ENCODE data around the gene CALCOCO2. TPM values are rescaled to one million over a fixed set of nuclear protein-coding genes. Genes with fewer than 3 reads are reported as not detected.
A peak's percentile ranks its signal among the peaks of the same experiment; 100 is the strongest.

CALCOCO2 gene
- total and polyA plus RNA-seq, 2 of the 13 experiments (the other 11 are each of a cell fraction or from before 2014, with no cell fraction given): 72.9 to 111 TPM

DNA sequence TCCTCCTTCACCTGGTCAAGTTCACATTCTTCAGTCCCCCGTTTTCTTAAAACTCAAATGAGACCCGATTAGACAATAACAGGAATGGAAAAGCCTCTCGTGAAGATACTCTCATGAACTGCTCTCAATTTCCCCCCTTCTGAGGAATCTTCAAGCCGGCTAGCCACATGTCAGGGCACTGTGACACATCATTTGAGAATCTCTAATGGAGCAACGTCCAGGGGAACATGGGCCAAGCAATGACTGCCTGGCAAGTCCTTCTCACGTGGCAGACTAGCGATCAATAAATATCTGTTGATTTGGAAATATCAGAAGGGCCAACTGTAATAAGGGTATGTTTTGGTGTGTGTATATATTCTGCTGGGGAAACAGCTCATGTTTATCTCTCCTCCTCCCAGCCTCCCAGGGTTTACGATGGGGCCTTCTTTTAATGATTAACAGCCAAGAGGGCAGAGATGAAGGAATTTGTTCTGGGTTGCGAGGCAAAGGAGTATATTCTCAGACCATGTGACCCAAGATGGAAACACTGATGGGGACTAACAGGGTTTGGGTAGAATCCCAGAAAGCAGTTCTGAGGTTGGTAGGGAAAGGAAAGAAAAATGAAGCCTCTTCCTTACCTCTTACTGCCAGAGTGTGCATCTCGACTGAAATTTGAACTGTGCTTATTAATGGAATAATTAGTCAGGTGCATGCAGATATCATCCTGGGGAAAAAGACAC, 35.2 kb upstream of the CALCOCO2 start (continued):
- TF ChIP-seq HNF4G (IDR thresholded peaks at IDR 0.05; ENCODE audit: borderline replicate concordance, low read depth, low read length) (peak; percentile 42; the same call in 1 of the 2 replicates), HNF4G (CRISPR knock-in tag; IDR thresholded peaks at IDR 0.05; ENCODE audit: borderline replicate concordance, low read depth) (no peak), ZNF790 (CRISPR knock-in tag; IDR thresholded peaks at IDR 0.05; ENCODE audit: borderline replicate concordance) (no peak), KLF16 (CRISPR knock-in tag; IDR thresholded peaks at IDR 0.05) (peak in 1 of 2 experiments; percentile 83; a peak in 2 of 4 replicates), TCF7 (IDR thresholded peaks at IDR 0.05; ENCODE audit: low read depth) (peak; percentile 39; the same call in 1 of the 2 replicates), SAP130 (CRISPR knock-in tag; IDR thresholded peaks at IDR 0.05; ENCODE audit: low read depth) (peak; percentile 72), ZNF766 (CRISPR knock-in tag; IDR thresholded peaks at IDR 0.05; ENCODE audit: borderline replicate concordance) (no peak), THAP11 (CRISPR knock-in tag; IDR thresholded peaks at IDR 0.05) (peak; percentile 84), TGIF2 (CRISPR knock-in tag; IDR thresholded peaks at IDR 0.05) (peak; percentile 17; the same call in 1 of the 2 replicates), ZNF230 (CRISPR knock-in tag; IDR thresholded peaks at IDR 0.05) (0 out of 2 replicates have a peak, but pooled peaks have one; percentile 24), ZNF552 (CRISPR knock-in tag; IDR thresholded peaks at IDR 0.05; ENCODE audit: borderline replicate concordance) (no peak), PRMT3 (CRISPR knock-in tag; IDR thresholded peaks at IDR 0.05; ENCODE audit: borderline replicate concordance, low read depth) (no peak), LCORL (IDR thresholded peaks at IDR 0.05) (no peak; the same call in 1 of the 2 replicates), LCORL (CRISPR knock-in tag; IDR thresholded peaks at IDR 0.05) (peak; percentile 55), ZNF83 (CRISPR knock-in tag; IDR thresholded peaks at IDR 0.05; ENCODE audit: borderline replicate concordance) (no peak), ZNF251 (CRISPR knock-in tag; IDR thresholded peaks at IDR 0.05) (no peak), ZNF674 (CRISPR knock-in tag; IDR thresholded peaks at IDR 0.05; ENCODE audit: low read depth) (no peak), SMAD1 (CRISPR knock-in tag; IDR thresholded peaks at IDR 0.05; ENCODE audit: borderline replicate concordance, low read depth) (no peak), PHF5A (CRISPR knock-in tag; IDR thresholded peaks at IDR 0.05; ENCODE audit: low read depth, unreplicated experiment) (peak; percentile 57), RFXAP (CRISPR knock-in tag; IDR thresholded peaks at IDR 0.05; ENCODE audit: borderline replicate concordance) (no peak; the same call in 1 of the 2 replicates), NR3C1 (CRISPR knock-in tag; IDR thresholded peaks at IDR 0.05) (no peak), CENPX (CRISPR knock-in tag; IDR thresholded peaks at IDR 0.05) (no peak), MEIS1 (CRISPR knock-in tag; IDR thresholded peaks at IDR 0.05; ENCODE audit: borderline replicate concordance) (peak; percentile 51), IRF2 (CRISPR knock-in tag; IDR thresholded peaks at IDR 0.05) (peak; percentile 49; the same call in 1 of the 2 replicates)
- TF ChIP-seq, protein P1, sequence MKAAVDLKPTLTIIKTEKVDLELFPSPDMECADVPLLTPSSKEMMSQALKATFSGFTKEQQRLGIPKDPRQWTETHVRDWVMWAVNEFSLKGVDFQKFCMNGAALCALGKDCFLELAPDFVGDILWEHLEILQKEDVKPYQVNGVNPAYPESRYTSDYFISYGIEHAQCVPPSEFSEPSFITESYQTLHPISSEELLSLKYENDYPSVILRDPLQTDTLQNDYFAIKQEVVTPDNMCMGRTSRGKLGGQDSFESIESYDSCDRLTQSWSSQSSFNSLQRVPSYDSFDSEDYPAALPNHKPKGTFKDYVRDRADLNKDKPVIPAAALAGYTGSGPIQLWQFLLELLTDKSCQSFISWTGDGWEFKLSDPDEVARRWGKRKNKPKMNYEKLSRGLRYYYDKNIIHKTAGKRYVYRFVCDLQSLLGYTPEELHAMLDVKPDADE (CRISPR knock-in tag; IDR thresholded peaks at IDR 0.05): no peak
- TF ChIP-seq, protein P2, sequence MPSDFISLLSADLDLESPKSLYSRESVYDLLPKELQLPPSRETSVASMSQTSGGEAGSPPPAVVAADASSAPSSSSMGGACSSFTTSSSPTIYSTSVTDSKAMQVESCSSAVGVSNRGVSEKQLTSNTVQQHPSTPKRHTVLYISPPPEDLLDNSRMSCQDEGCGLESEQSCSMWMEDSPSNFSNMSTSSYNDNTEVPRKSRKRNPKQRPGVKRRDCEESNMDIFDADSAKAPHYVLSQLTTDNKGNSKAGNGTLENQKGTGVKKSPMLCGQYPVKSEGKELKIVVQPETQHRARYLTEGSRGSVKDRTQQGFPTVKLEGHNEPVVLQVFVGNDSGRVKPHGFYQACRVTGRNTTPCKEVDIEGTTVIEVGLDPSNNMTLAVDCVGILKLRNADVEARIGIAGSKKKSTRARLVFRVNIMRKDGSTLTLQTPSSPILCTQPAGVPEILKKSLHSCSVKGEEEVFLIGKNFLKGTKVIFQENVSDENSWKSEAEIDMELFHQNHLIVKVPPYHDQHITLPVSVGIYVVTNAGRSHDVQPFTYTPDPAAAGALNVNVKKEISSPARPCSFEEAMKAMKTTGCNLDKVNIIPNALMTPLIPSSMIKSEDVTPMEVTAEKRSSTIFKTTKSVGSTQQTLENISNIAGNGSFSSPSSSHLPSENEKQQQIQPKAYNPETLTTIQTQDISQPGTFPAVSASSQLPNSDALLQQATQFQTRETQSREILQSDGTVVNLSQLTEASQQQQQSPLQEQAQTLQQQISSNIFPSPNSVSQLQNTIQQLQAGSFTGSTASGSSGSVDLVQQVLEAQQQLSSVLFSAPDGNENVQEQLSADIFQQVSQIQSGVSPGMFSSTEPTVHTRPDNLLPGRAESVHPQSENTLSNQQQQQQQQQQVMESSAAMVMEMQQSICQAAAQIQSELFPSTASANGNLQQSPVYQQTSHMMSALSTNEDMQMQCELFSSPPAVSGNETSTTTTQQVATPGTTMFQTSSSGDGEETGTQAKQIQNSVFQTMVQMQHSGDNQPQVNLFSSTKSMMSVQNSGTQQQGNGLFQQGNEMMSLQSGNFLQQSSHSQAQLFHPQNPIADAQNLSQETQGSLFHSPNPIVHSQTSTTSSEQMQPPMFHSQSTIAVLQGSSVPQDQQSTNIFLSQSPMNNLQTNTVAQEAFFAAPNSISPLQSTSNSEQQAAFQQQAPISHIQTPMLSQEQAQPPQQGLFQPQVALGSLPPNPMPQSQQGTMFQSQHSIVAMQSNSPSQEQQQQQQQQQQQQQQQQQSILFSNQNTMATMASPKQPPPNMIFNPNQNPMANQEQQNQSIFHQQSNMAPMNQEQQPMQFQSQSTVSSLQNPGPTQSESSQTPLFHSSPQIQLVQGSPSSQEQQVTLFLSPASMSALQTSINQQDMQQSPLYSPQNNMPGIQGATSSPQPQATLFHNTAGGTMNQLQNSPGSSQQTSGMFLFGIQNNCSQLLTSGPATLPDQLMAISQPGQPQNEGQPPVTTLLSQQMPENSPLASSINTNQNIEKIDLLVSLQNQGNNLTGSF (CRISPR knock-in tag; IDR thresholded peaks at IDR 0.05): no peak
